Gastroesophageal sphincter (tissue), 4 donors: ENCODE measurements around the gene EXOC3L2. TPM values are rescaled to one million over a fixed set of nuclear protein-coding genes. Genes with fewer than 3 reads are reported as not detected.

Source experiments
- ATAC-seq: fragments of 150-250 bp; one replicate; pipeline ENCODE4 v1.9.1; 2016; ENCODE audit warnings: mild to moderate bottlenecking, moderate library complexity
- H3K27ac ChIP-seq, 4 donors: fragments of 200-600 bp; sonication (generic) in 3 of 4; 1 replicate in 3 of 4; 2 replicates in 1 of 4; pipeline ENCODE4 v1.5.1; 2016 to 2019
- H3K27me3 ChIP-seq: fragments of 200-600 bp; sonication (generic); one replicate; pipeline ENCODE4 v1.5.1; 2019
- H3K36me3 ChIP-seq, 2 donors: fragments of 200-600 bp; sonication (generic); one replicate each; pipeline ENCODE4 v1.5.1; 2019; ENCODE audit warnings: control low read depth in 1 of 2
- H3K4me1 ChIP-seq, 3 donors: fragments of 200-600 bp; sonication (generic); 1 replicate in 2 of 3; 2 replicates in 1 of 3; pipeline ENCODE4 v1.5.1; 2016 to 2019; ENCODE audit warnings: control low read depth in 2 of 3
- H3K4me3 ChIP-seq, 2 donors: fragments of 200-600 bp; sonication (generic); one replicate each; pipeline ENCODE4 v1.5.1; 2019; ENCODE audit warnings: mild to moderate bottlenecking in 1 of 2, moderate library complexity in 1 of 2
- H3K9me3 ChIP-seq, 3 donors: fragments of 200-600 bp; sonication (generic); one replicate each; pipeline ENCODE4 v1.5.1; 2017 to 2019; ENCODE audit warnings: control low read depth in 2 of 3
- EP300 ChIP-seq: sonication (generic); formaldehyde crosslinking; IDR thresholded peaks from one replicate; pipeline ENCODE4 v1.6.1; 2017; ENCODE audit warnings: antibody characterized with exemption, mild to moderate bottlenecking
- POLR2A ChIP-seq, 2 donors: fragments of 450-650 bp; IDR thresholded peaks; one replicate each; pipeline ENCODE4 v1.6.1; 2017; ENCODE audit warnings: antibody characterized with exemption in 2 of 2, mild to moderate bottlenecking in 2 of 2, moderate library complexity in 1 of 2
- POLR2AphosphoS5 ChIP-seq: sonication (generic); formaldehyde crosslinking; IDR thresholded peaks from one replicate; pipeline ENCODE4 v1.6.1; 2017; ENCODE audit warnings: antibody characterized with exemption
- WGBS, 2 donors: methylation state at CpG; one replicate each; pipeline ENCODE4 v1.1.5; 2018; ENCODE audit warnings: low coverage in 1 of 2; 5-methylcytosine and 5-hydroxymethylcytosine counted together
- total RNA-seq, 4 donors: library from RNA; depleted of rRNA; stranded (reverse); fragments of >200 nt; gene quantifications; one replicate each; pipeline ENCODE4 v1.1.0, GENCODE V29; 2016
- TF ChIP-seq, protein P1 (sequence below), 4 experiments: fragments of 200-600 bp in 2 of 4; fragments of 450-650 bp in 2 of 4; sonication (generic) in 1 of 4; IDR thresholded peaks; one replicate each; pipeline ENCODE4 v1.5.1; 2017 to 2019; ENCODE audit warnings: antibody characterized with exemption in 4 of 4, mild to moderate bottlenecking in 2 of 4, moderate library complexity in 2 of 4

Gene EXOC3L2
- total RNA-seq, 4 donors from 2014 or later: 1.2 to 2.9 (median 2.0) TPM

DNA sequence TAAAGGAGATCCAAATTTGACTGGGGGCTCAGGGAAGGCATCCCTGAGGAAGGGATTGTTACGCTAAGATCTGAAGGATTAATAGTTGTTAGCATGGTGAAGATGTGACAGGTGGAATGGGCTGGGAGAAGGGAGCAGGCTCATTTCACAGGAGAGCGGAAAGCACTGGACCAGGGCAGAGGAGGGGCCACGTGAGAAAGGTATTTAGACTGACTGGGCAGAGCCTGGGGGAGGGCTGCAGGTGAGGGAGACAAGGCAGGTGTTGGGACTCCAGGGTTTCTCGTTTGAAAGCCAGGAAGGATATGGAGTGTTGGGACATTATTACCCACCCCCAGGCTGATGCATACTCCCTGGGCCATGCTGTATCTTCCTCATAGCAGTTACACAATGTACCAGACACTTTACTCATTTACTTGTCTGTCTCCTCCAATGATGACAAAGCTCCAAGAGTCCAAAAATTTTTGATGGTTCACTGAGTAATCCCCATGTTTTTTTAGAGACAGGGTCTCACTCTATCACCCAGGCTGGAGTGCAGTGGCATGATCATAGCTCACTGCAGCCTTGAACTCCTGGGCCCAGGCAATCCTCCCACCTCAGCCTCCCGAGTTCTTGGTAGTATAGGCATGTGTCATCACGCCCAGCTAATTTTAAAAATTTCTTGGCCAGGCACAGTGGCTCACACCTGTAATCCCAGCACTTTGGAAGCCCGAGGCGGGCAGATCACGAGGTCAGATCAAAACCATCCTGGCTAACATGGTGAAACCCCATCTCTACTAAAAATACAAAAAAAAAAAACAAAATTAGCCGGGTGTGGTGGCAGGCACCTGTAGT lies 69.5 kb downstream of the EXOC3L2 start:
- TF ChIP-seq POLR2A (IDR thresholded peaks at IDR 0.05) (no peak), EP300 (no peak), POLR2AphosphoS5 (no peak)
- TF ChIP-seq, protein P1, sequence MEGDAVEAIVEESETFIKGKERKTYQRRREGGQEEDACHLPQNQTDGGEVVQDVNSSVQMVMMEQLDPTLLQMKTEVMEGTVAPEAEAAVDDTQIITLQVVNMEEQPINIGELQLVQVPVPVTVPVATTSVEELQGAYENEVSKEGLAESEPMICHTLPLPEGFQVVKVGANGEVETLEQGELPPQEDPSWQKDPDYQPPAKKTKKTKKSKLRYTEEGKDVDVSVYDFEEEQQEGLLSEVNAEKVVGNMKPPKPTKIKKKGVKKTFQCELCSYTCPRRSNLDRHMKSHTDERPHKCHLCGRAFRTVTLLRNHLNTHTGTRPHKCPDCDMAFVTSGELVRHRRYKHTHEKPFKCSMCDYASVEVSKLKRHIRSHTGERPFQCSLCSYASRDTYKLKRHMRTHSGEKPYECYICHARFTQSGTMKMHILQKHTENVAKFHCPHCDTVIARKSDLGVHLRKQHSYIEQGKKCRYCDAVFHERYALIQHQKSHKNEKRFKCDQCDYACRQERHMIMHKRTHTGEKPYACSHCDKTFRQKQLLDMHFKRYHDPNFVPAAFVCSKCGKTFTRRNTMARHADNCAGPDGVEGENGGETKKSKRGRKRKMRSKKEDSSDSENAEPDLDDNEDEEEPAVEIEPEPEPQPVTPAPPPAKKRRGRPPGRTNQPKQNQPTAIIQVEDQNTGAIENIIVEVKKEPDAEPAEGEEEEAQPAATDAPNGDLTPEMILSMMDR (IDR thresholded peaks at IDR 0.05): no peak
- Histone ChIP-seq H3K9me3 (no peaks in the 10 kb centered on the region), H3K27me3 (no peaks in the 10 kb centered on the region), H3K27ac (no peak overlapping the region), H3K4me1 (peaks cover 0 to 36% (median 17%) of the 10 kb centered on the region in 3 donors), H3K36me3 (no peaks in the 10 kb centered on the region), H3K4me3 (no peak overlapping the region)
- 70 to 73% methylated on average over 6 to 9 of the region's 10 CpGs for WGBS, 2 donors
- no peak for ATAC-seq

GRCh38 chr19:45173816-45174215 lies 71.4 kb downstream of the EXOC3L2 start:
- no peak for ATAC-seq
- 73 to 77% methylated on average over 3 to 11 of the region's 12 CpGs for whole genome bisulfite sequencing, 2 donors
- H3K27ac ChIP-seq: no peak overlapping the region
- H3K27me3 ChIP-seq: no peaks in the 10 kb centered on the region
- peaks cover 0 to 6% of the 10 kb centered on the region in 2 donors for H3K36me3 ChIP-seq
- TF ChIP-seq, protein P1 (IDR thresholded peaks at IDR 0.05): no peak
- TF ChIP-seq POLR2A (IDR thresholded peaks at IDR 0.05) (no peak), EP300 (no peak), POLR2AphosphoS5 (no peak)
- H3K9me3 ChIP-seq: no peaks in the 10 kb centered on the region
- no peak overlapping the region for H3K4me3 ChIP-seq
- peaks cover 0 to 25% (median 5%) of the 10 kb centered on the region in 3 donors for H3K4me1 ChIP-seq

DNA sequence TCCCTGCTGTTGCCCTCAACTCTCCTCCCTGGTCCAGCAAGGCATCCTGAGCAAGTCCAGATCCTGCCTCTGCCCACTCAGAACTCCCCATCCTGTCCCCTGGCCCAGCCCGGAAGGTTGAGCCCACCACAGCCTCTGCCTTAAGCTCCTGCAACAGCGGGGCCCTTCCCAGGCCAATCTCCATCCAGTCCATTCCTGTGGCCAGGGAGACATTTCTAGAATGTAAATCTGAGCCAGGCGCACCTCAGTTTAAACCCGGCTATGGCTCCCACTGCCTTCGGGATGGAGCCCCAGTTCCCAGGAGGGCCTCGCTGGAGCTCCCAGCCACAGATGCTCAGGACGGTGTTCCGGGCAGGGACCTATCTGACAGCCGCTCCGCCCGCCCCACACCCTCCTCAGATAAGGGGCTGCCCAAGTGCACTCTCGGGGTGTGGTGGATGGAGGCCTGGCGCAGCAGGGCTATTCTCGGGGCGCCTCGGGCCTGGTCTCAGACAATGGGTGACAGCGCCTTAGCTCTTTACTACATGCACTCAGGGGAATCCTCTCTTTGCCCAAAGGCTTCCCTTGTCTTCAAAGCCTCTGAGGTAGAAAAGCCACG lies 72.5 kb downstream of the EXOC3L2 start:
- Histone ChIP-seq H3K27ac (peak overlapping the region in 1 of 4 donors; percentile 15), H3K4me1 (peaks cover 0 to 24% (median 5%) of the 10 kb centered on the region in 3 donors), H3K36me3 (peaks cover 0 to 7% of the 10 kb centered on the region in 2 donors), H3K4me3 (no peak overlapping the region), H3K27me3 (no peaks in the 10 kb centered on the region), H3K9me3 (no peaks in the 10 kb centered on the region)
- WGBS, 2 donors: 100% methylated on average over 2 of the region's 18 CpGs; no CpG with 5 or more reads in 1 of the 2 donors
- no peak for ATAC-seq
- TF ChIP-seq, protein P1 (IDR thresholded peaks at IDR 0.05): no peak
- TF ChIP-seq POLR2AphosphoS5 (no peak), POLR2A (IDR thresholded peaks at IDR 0.05) (no peak), EP300 (no peak)

- Histone ChIP-seq H3K27me3 (no peaks in the 10 kb centered on the region), H3K4me3 (no peak overlapping the region), H3K4me1 (peaks cover 0 to 19% (median 2%) of the 10 kb centered on the region in 3 donors), H3K9me3 (no peaks in the 10 kb centered on the region), H3K36me3 (peaks cover 0 to 7% of the 10 kb centered on the region in 2 donors), H3K27ac (peak overlapping the region in 1 of 4 donors; percentile 15)
- TF ChIP-seq, protein P1 (IDR thresholded peaks at IDR 0.05): no peak
- TF ChIP-seq POLR2A (IDR thresholded peaks at IDR 0.05): no peak
- no peak for TF ChIP-seq POLR2AphosphoS5
- no peak for TF ChIP-seq EP300
- 40% methylated on average over 1 of the region's 4 CpGs; no CpG with 5 or more reads in 1 of the 2 donors for WGBS, 2 donors
- ATAC-seq: no peak
Observed at GRCh38 chr19:45172173-45172572, 73.0 kb downstream of the EXOC3L2 start.
